Omental fat pad (tissue), 4 donors: ENCODE data around the gene CDRT4. TPM values are rescaled to one million over a fixed set of nuclear protein-coding genes. Genes with fewer than 3 reads are reported as not detected.

Source experiments
- ATAC-seq: fragments of 150-250 bp; one replicate; pipeline ENCODE4 v1.9.1; 2016; ENCODE audit warnings: mild to moderate bottlenecking, moderate library complexity; ENCODE audit not compliant: low FRiP score
- DNase-seq: peaks from one replicate; pipeline ENCODE4 v3.0.0-alpha.2; 2019; ENCODE audit warnings: low spot score
- total RNA-seq, 4 donors: library from RNA; depleted of rRNA; stranded (reverse); fragments of >200 nt; gene quantifications; one replicate each; pipeline ENCODE4 v1.1.0, GENCODE V29; 2016
- TF ChIP-seq, protein P1 (sequence below), 3 donors: fragments of 450-650 bp; IDR thresholded peaks; one replicate each; pipeline ENCODE4 v1.5.1; 2016 to 2017; ENCODE audit warnings: antibody characterized with exemption in 3 of 3, mild to moderate bottlenecking in 3 of 3, moderate library complexity in 2 of 3

CDRT4 gene
- total RNA-seq, 4 donors from 2014 or later: 1.3 to 7.9 (median 2.6) TPM

DNA sequence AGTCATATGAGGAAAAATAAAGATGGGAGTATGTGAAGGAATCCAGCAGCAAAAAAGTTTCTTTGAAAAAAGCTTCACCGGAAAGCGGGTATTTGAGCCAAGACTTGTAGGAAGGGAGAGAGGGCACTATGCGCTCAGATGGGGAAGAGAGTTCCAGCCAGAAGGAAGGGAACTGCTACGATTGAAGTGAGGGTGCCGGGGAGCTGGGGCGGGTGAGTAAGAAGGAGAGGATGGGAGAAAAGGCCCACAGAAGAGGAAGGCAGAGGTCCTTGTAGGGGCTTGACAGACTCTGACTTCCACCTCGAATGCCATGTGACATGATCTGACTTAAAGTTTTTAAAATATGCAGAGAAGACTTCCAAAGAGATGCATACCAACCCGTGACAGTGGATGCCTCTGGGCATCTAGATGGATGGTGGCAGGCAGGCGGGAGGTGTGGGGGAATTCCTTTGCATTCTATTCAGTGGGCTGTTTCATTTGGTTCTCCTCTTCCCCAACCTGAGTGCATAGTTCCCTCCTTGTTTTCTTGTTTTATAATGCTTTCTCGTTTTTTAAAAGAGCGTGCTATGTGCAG, 44.9 kb downstream of the CDRT4 start:
- DNase-seq: no peak
- no peak for ATAC-seq
- TF ChIP-seq, protein P1, sequence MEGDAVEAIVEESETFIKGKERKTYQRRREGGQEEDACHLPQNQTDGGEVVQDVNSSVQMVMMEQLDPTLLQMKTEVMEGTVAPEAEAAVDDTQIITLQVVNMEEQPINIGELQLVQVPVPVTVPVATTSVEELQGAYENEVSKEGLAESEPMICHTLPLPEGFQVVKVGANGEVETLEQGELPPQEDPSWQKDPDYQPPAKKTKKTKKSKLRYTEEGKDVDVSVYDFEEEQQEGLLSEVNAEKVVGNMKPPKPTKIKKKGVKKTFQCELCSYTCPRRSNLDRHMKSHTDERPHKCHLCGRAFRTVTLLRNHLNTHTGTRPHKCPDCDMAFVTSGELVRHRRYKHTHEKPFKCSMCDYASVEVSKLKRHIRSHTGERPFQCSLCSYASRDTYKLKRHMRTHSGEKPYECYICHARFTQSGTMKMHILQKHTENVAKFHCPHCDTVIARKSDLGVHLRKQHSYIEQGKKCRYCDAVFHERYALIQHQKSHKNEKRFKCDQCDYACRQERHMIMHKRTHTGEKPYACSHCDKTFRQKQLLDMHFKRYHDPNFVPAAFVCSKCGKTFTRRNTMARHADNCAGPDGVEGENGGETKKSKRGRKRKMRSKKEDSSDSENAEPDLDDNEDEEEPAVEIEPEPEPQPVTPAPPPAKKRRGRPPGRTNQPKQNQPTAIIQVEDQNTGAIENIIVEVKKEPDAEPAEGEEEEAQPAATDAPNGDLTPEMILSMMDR (IDR thresholded peaks at IDR 0.05): no peak

GRCh38 chr17:15418781-15419180, 48.6 kb downstream of the CDRT4 start:
- TF ChIP-seq, protein P1 (IDR thresholded peaks at IDR 0.05): no peak
- DNase-seq (no peak), ATAC-seq (no peak)

DNA sequence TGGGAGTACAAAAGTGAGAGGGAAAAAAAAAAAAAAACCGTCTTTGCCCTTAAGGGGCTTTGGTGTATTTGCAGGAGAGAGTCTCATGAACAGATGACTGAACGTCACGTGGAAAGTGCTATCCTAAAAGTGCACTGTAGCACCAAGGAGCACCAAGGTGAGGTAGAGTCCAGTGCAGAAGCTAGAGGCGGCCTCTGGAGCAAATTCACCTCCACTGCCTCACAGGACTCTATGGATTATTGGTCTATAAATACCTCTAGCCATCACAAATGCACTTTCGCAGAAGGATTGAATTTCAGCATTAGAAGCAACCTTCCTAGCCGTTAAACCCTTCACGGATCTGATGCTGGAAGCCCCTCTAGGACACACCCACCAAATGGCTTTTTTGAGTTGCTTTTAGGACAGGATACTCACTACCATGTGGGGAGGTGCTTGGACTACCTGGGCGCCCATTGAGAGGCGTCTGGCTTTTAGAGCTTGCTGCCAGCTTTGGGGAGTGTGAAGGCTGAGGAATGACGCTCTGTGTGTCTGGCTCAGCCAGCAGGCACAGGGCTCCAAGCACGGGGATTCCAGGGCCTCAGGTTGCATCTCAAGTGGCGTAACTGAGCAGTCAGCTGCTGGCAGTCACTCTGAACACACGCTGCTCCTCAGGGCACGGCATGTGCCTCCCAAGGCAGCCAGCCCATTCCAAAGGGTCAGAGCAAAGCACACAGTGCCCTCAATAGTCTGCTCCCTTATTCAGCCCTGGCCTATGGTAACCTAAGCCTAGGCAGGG, 52.7 kb downstream of the CDRT4 start:
- ATAC-seq (no peak), DNase-seq (no peak)
- TF ChIP-seq, protein P1 (IDR thresholded peaks at IDR 0.05): no peak

GRCh38 chr17:15413101-15413771, 54.2 kb downstream of the CDRT4 start:
- no peak for ATAC-seq

GRCh38 chr17:15412606-15413005, 54.8 kb downstream of the CDRT4 start:
- TF ChIP-seq, protein P1 (IDR thresholded peaks at IDR 0.05): no peak
- no peak for DNase-seq
- ATAC-seq: no peak

More at GRCh38 chr17:15413101-15413771, 54.2 kb downstream of the CDRT4 start:
- no peak for DNase-seq
- TF ChIP-seq, protein P1 (IDR thresholded peaks at IDR 0.05): no peak

DNA sequence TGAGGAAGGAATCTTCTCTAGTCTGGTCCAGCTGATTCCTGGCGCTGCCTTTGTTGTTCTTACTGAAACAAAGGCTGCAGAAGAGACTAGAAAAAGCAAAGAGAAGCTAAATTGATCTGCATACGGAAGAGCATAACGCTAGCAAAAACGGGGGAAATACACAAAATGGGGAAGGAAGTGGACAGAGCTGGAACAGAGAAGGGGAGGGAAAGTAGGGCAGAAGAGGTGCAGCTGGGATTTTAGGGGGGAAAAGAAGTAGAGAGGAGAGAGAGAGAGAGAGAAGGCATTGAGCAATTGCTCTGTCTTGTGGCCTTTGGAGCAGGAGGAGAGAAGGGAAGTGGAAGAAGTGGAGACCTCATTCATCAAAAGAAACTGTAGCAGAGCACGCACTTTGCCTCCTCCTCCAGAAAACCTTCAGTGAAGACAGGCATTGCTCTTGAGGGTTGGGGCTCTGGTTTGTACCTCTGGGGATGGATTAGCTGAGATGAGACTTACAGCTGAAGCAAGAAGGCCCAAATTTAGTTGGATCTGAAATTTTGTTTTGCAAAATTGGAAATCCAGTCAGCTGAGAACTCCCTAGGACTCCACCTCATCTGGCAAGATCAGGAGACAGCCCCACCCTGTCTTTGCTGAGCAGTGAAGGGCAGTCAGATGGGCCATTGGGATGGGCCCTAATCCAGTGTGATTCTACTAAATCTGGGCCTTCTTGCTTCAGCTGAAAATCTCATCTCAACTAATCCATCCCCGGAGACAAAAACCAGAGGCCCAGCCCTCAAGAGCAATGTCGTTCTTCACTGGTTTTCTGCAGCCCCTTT, 55.8 kb downstream of the CDRT4 start:
- peak; percentile 31 for ATAC-seq
- DNase-seq: no peak

More for the DNA sequence above, 55.8 kb downstream of the CDRT4 start:
- TF ChIP-seq, protein P1 (IDR thresholded peaks at IDR 0.05): no peak
